GM23248 (cell line): ENCODE measurements around the gene NRF1. TPM values are rescaled to one million over a fixed set of nuclear protein-coding genes. Genes with fewer than 3 reads are reported as not detected.

Experiments
- DNase-seq: peaks from one replicate; pipeline ENCODE4 v3.0.0-alpha.2; 2015
- H2AFZ ChIP-seq: fragments of 200-600 bp; sonication (generic); 2 replicates; pipeline ENCODE4 v1.6.1; 2016; ENCODE audit warnings: antibody characterized with exemption
- H3F3A ChIP-seq: fragments of 200-600 bp; sonication (generic); 2 replicates; pipeline ENCODE4 v1.6.1; 2016; ENCODE audit warnings: mild to moderate bottlenecking, antibody characterized with exemption, mixed run types; ENCODE audit not compliant: insufficient read depth
- H3K27ac ChIP-seq: fragments of 200-600 bp; sonication (generic); 2 replicates; pipeline ENCODE4 v1.5.1; 2016; ENCODE audit warnings: mild to moderate bottlenecking
- H3K27me3 ChIP-seq: fragments of 200-600 bp; sonication (generic); replicated peaks from 2 replicates; pipeline ENCODE4 v1.6.1; 2016; ENCODE audit warnings: mild to moderate bottlenecking; ENCODE audit not compliant: insufficient read depth
- H3K36me3 ChIP-seq: fragments of 200-600 bp; sonication (generic); 2 replicates; pipeline ENCODE4 v1.6.1; 2016; ENCODE audit warnings: low read depth, mild to moderate bottlenecking
- H3K4me1 ChIP-seq: fragments of 200-600 bp; sonication (generic); 2 replicates; pipeline ENCODE4 v1.6.1; 2016; ENCODE audit warnings: mild to moderate bottlenecking; ENCODE audit not compliant: insufficient read depth
- H3K4me2 ChIP-seq: fragments of 200-600 bp; sonication (generic); one replicate; pipeline ENCODE4 v1.6.1; 2016; ENCODE audit warnings: mild to moderate bottlenecking; ENCODE audit not compliant: unreplicated experiment
- H3K4me3 ChIP-seq: fragments of 200-600 bp; sonication (generic); 2 replicates; pipeline ENCODE4 v1.5.1; 2016; ENCODE audit warnings: mild to moderate bottlenecking
- H3K79me2 ChIP-seq: fragments of 200-600 bp; sonication (generic); 2 replicates; pipeline ENCODE4 v1.6.1; 2016; ENCODE audit warnings: mild to moderate bottlenecking; ENCODE audit not compliant: insufficient read depth
- H3K9ac ChIP-seq: fragments of 200-600 bp; sonication (generic); 2 replicates; pipeline ENCODE4 v1.6.1; 2016; ENCODE audit warnings: mild to moderate bottlenecking
- H3K9me2 ChIP-seq: fragments of 200-600 bp; sonication (generic); 2 replicates; pipeline ENCODE4 v1.6.1; 2016; ENCODE audit warnings: mixed run types, mild to moderate bottlenecking, moderate library complexity; ENCODE audit not compliant: insufficient read depth
- H3K9me3 ChIP-seq: fragments of 200-600 bp; sonication (generic); one replicate; pipeline ENCODE4 v1.6.1; 2017; ENCODE audit warnings: low read depth
- H4K20me1 ChIP-seq: fragments of 200-600 bp; sonication (generic); 2 replicates; pipeline ENCODE4 v1.6.0; 2016; ENCODE audit not compliant: insufficient read depth
- EZH2 ChIP-seq: fragments of 200-600 bp; sonication (generic); IDR thresholded peaks from 2 replicates; pipeline ENCODE4 v1.6.1; 2018; ENCODE audit warnings: antibody characterized with exemption, mild to moderate bottlenecking; ENCODE audit not compliant: insufficient read depth, poor library complexity, severe bottlenecking
- EZH2phosphoT487 ChIP-seq: fragments of 200-600 bp; sonication (generic); IDR thresholded peaks from 2 replicates; pipeline ENCODE4 v1.6.1; 2018; ENCODE audit warnings: antibody characterized with exemption, moderate library complexity, mild to moderate bottlenecking, low read depth; ENCODE audit not compliant: insufficient read depth
- WGBS, 2 experiments: methylation state at CpG; one replicate each; pipeline ENCODE4 v1.1.6; 2015 to 2017; ENCODE audit warnings: low lambda C conversion rate in 2 of 2, low coverage in 1 of 2; ENCODE audit errors: missing lambda C conversion rate in 2 of 2; 5-methylcytosine and 5-hydroxymethylcytosine counted together
- in situ Hi-C: fragments of 300-500 bp; cut with MboI; formaldehyde crosslinking; loops from 2 replicates; pipeline ENCODE4 v1.15.0; 2020
- polyA plus RNA-seq: library from polyadenylated mRNA; unstranded; fragments of >200 nt; fragmentation: Nextera tagmentation; extraction: Ambion mirVana; gene quantifications from 2 replicates; pipeline ENCODE4 v1.2.1, GENCODE V29; 2016
- total RNA-seq: library from RNA; depleted of rRNA; stranded (reverse); fragments of >200 nt; shearing (Covaris generic); gene quantifications from 2 replicates; pipeline ENCODE4 v1.2.3, GENCODE V29; 2014

Gene NRF1
- total and polyA plus RNA-seq, 2 experiments from 2014 or later: 3.5 to 11.1 TPM

DNA sequence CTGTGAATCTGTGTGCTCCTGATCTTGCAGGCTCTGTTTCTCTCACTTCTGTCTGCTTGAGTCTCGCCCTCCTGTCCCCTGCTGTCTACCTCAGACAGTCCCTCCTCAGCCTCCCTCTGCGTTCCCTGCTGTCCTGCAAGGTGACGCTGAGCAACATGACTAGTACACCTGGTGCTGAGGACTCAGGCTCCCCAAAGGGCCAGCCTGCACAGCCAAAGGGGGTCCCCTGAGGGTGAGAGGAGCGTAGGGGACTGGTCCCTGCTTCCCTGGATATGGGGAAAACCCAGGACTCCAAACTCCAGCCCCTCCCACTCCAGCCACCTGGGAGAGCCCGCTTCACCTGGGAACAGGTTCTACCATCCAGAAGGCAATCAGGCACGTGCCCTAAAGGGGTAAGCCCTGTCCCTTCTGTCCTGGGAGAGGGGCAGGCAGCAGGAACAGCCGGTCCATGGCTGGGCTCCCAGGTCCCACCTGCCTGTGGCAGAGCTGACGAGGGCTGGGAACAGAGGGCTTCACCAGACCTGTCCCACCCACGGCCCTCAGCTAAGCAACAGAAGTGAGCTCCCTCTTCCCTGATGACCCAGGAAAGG is 184.8 kb downstream of the NRF1 start:
- no peak overlapping the region for H3K27ac ChIP-seq
- H3K9me3 ChIP-seq: no peaks in the 10 kb centered on the region
- H3K36me3 ChIP-seq: no peaks in the 10 kb centered on the region
- TF ChIP-seq EZH2 (no peak), EZH2phosphoT487 (no peak)
- no peaks in the 10 kb centered on the region for H3K27me3 ChIP-seq
- 79 to 83% methylated on average over 8 to 9 of the region's 9 CpGs for WGBS, 2 experiments
- DNase-seq: no peak
- H3K79me2 ChIP-seq: no peaks in the 10 kb centered on the region
- no peaks in the 10 kb centered on the region for H3F3A ChIP-seq
- no peaks in the 10 kb centered on the region for H3K4me1 ChIP-seq
- in situ Hi-C loops: no loop called here
- no peak overlapping the region for H3K4me3 ChIP-seq
- H4K20me1 ChIP-seq: no peaks in the 10 kb centered on the region
- no peak overlapping the region for H3K4me2 ChIP-seq
- no peak overlapping the region for H3K9ac ChIP-seq
- no peak overlapping the region for H2AFZ ChIP-seq
- H3K9me2 ChIP-seq: no peaks in the 10 kb centered on the region

DNA sequence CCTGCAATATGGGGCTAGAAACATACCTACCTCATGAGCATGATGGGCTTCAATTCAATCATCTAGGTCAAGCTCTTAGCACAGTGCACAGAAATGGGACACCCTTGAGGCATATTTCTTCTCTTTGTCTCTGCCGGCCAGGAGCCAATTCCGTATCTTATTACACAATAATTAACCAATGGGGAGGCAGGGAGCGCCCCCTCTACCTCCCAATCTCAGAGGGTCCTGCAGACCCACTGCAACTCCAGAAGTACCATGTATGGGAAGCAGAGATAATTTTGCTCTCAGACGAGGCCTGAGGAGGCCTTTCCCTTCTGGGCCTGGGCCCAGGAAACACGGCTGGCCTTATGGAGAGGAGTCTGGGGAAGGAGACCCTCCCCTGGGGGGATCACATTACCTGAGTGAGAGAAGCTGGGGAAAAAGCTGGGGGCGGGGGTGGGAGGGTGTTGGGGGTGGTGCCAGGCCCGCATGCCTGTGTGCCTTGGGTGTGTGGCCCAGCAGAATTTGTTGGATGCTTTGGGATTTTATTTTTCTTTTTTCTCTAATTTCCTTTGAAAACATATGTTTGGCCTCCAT is 185.8 kb downstream of the NRF1 start:
- in situ Hi-C loops: no loop called here

GRCh38 chr7:129798616-129799349 is 187.3 kb downstream of the NRF1 start:
- Histone ChIP-seq H3K36me3 (no peaks in the 10 kb centered on the region), H3F3A (no peaks in the 10 kb centered on the region), H3K9ac (no peak overlapping the region), H3K27me3 (0 out of 2 replicates have a peak, but pooled peaks cover 3% of the 10 kb centered on the region), H3K27ac (no peak overlapping the region), H3K9me3 (no peaks in the 10 kb centered on the region), H3K4me1 (no peaks in the 10 kb centered on the region), H3K9me2 (no peaks in the 10 kb centered on the region), H3K4me3 (no peak overlapping the region), H3K79me2 (no peaks in the 10 kb centered on the region), H4K20me1 (no peaks in the 10 kb centered on the region), H3K4me2 (no peak overlapping the region), H2AFZ (no peak overlapping the region)
- in situ Hi-C loops: no loop called here
- TF ChIP-seq EZH2: no peak
- TF ChIP-seq EZH2phosphoT487: no peak
- DNase-seq: no peak
- 81 to 82% methylated on average over 16 of the region's 16 CpGs for WGBS, 2 experiments

More for the DNA sequence above, 185.8 kb downstream of the NRF1 start:
- H3K27ac ChIP-seq: no peak overlapping the region
- DNase-seq: no peak
- no peaks in the 10 kb centered on the region for H3K9me3 ChIP-seq
- no peaks in the 10 kb centered on the region for H4K20me1 ChIP-seq
- H3K4me3 ChIP-seq: no peak overlapping the region
- 45 to 46% methylated on average over 5 to 7 of the region's 7 CpGs for WGBS, 2 experiments
- H3F3A ChIP-seq: no peaks in the 10 kb centered on the region
- no peak overlapping the region for H3K4me2 ChIP-seq
- H3K36me3 ChIP-seq: no peaks in the 10 kb centered on the region
- no peaks in the 10 kb centered on the region for H3K79me2 ChIP-seq
- 0 out of 2 replicates have a peak, but pooled peaks cover 3% of the 10 kb centered on the region for H3K27me3 ChIP-seq
- H3K9me2 ChIP-seq: no peaks in the 10 kb centered on the region
- no peak for TF ChIP-seq EZH2
- no peak for TF ChIP-seq EZH2phosphoT487
- H2AFZ ChIP-seq: no peak overlapping the region
- H3K9ac ChIP-seq: no peak overlapping the region
- no peaks in the 10 kb centered on the region for H3K4me1 ChIP-seq

- Histone ChIP-seq H3K4me3 (no peak overlapping the region), H3K27me3 (0 out of 2 replicates have a peak, but pooled peaks cover 3% of the 10 kb centered on the region), H3K4me1 (no peaks in the 10 kb centered on the region), H3K79me2 (no peaks in the 10 kb centered on the region), H2AFZ (no peak overlapping the region), H3F3A (no peaks in the 10 kb centered on the region), H3K36me3 (no peaks in the 10 kb centered on the region), H3K4me2 (no peak overlapping the region), H3K9me2 (no peaks in the 10 kb centered on the region), H3K9ac (no peak overlapping the region), H3K9me3 (no peaks in the 10 kb centered on the region), H3K27ac (no peak overlapping the region), H4K20me1 (no peaks in the 10 kb centered on the region)
- 75 to 80% methylated on average over 13 of the region's 13 CpGs for WGBS, 2 experiments
- no peak for TF ChIP-seq EZH2phosphoT487
- no peak for TF ChIP-seq EZH2
- in situ Hi-C loops: no loop called here
- no peak for DNase-seq
These were observed 187.9 kb downstream of the NRF1 start for GRCh38 chr7:129799350-129799955.
